Vagina (tissue), 2 donors: ENCODE data around the gene SMIM43. TPM values are rescaled to one million over a fixed set of nuclear protein-coding genes. Genes with fewer than 3 reads are reported as not detected.

Experiments
- DNase-seq, 2 donors: peaks; one replicate each; pipeline ENCODE4 v3.0.0-alpha.2; 2017; ENCODE audit errors: extremely low spot score in 2 of 2
- H3K27ac ChIP-seq: fragments of 200-600 bp; sonication (generic); one replicate; pipeline ENCODE4 v1.5.1; 2019
- H3K27me3 ChIP-seq: fragments of 200-600 bp; sonication (generic); one replicate; pipeline ENCODE4 v1.5.1; 2019
- H3K36me3 ChIP-seq, 2 donors: fragments of 200-600 bp; sonication (generic); one replicate each; pipeline ENCODE4 v1.5.1; 2017 to 2019
- H3K4me1 ChIP-seq: fragments of 200-600 bp; sonication (generic); one replicate; pipeline ENCODE4 v1.5.1; 2019
- H3K4me3 ChIP-seq, 2 donors: fragments of 200-600 bp; sonication (generic); 1 replicate in 1 of 2; 2 replicates in 1 of 2; pipeline ENCODE4 v1.5.1; 2016 to 2019
- H3K9me3 ChIP-seq: fragments of 200-600 bp; sonication (generic); one replicate; pipeline ENCODE4 v1.5.1; 2019
- POLR2A ChIP-seq, 2 donors: fragments of 450-650 bp; IDR thresholded peaks; one replicate each; pipeline ENCODE4 v1.6.1; 2017; ENCODE audit warnings: antibody characterized with exemption in 2 of 2, mild to moderate bottlenecking in 2 of 2, moderate library complexity in 2 of 2
- POLR2AphosphoS5 ChIP-seq, 2 donors: sonication (generic); formaldehyde crosslinking; IDR thresholded peaks; one replicate each; pipeline ENCODE4 v1.9.0; 2017; ENCODE audit warnings: antibody characterized with exemption in 2 of 2, mild to moderate bottlenecking in 2 of 2, low read depth in 1 of 2; ENCODE audit not compliant: insufficient read depth in 1 of 2
- intact Hi-C: fragments of 100-400 bp; cut with DNase I; formaldehyde crosslinking; loops from one replicate; pipeline ENCODE4 v1.15.1; 2023
- total RNA-seq: library from RNA; depleted of rRNA; stranded (reverse); fragments of >200 nt; gene quantifications from one replicate; pipeline ENCODE4 v1.2.3, GENCODE V29; 2016
- TF ChIP-seq, protein P1 (sequence below), 3 experiments: fragments of 450-650 bp in 2 of 3; fragments of 200-600 bp in 1 of 3; sonication (generic) in 1 of 3; IDR thresholded peaks; one replicate each; pipeline ENCODE4 v1.5.1; 2017 to 2019; ENCODE audit warnings: antibody characterized with exemption in 3 of 3, mild to moderate bottlenecking in 2 of 3, moderate library complexity in 2 of 3

SMIM43 gene
- total RNA-seq, 1 donor from 2014 or later: not detected

GRCh38 chr4:121709766-121710405 is 55.1 kb downstream of the SMIM43 start:
- TF ChIP-seq POLR2AphosphoS5 (IDR thresholded peaks at IDR 0.05; ENCODE audit: insufficient read depth in 1 of 2, low read depth in 1 of 2) (no peak), POLR2A (IDR thresholded peaks at IDR 0.05) (no peak)
- TF ChIP-seq, protein P1, sequence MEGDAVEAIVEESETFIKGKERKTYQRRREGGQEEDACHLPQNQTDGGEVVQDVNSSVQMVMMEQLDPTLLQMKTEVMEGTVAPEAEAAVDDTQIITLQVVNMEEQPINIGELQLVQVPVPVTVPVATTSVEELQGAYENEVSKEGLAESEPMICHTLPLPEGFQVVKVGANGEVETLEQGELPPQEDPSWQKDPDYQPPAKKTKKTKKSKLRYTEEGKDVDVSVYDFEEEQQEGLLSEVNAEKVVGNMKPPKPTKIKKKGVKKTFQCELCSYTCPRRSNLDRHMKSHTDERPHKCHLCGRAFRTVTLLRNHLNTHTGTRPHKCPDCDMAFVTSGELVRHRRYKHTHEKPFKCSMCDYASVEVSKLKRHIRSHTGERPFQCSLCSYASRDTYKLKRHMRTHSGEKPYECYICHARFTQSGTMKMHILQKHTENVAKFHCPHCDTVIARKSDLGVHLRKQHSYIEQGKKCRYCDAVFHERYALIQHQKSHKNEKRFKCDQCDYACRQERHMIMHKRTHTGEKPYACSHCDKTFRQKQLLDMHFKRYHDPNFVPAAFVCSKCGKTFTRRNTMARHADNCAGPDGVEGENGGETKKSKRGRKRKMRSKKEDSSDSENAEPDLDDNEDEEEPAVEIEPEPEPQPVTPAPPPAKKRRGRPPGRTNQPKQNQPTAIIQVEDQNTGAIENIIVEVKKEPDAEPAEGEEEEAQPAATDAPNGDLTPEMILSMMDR (IDR thresholded peaks at IDR 0.05): no peak
- H3K9me3 ChIP-seq: no peaks in the 10 kb centered on the region
- H3K4me1 ChIP-seq: peaks cover 8% of the 10 kb centered on the region
- H3K27me3 ChIP-seq: no peaks in the 10 kb centered on the region
- H3K36me3 ChIP-seq: no peaks in the 10 kb centered on the region
- no peak for DNase-seq
- no peak overlapping the region for H3K4me3 ChIP-seq
- no peak overlapping the region for H3K27ac ChIP-seq
- intact Hi-C loops: loop anchor here (10.0 kb wide), 1 partner anchor 95 kb away; the partner anchor contains the start of gene EXOSC9

Other genes starting within 250 kb of the SMIM43 start
- 197 TPM for gene ANXA5, start 68.2 kb downstream of the SMIM43 start, total RNA-seq
- gene EXOSC9, start 36.2 kb upstream of the SMIM43 start, total RNA-seq: 10.6 TPM
- gene CCNA2, start 58.7 kb upstream of the SMIM43 start, total RNA-seq: 5.4 TPM
- gene BBS7, start 105.3 kb upstream of the SMIM43 start, total RNA-seq: 19.2 TPM
- 0.98 TPM for gene TRPC3, start 186.9 kb upstream of the SMIM43 start, total RNA-seq